GM18520 (cell line): ENCODE measurements around the gene ANKRD39.
"Not testable (repeated sequence)": the region's sequence is repeated elsewhere in the genome, so short reads cannot be mapped to it uniquely, and the experiment has no call there.

Experiments used
- ATAC-seq: cut with Tn5 transposase; IDR thresholded peaks from one replicate; pipeline ENCODE4 v1.9.1; 2021; ENCODE audit not compliant: unreplicated experiment

Gene ANKRD39

DNA sequence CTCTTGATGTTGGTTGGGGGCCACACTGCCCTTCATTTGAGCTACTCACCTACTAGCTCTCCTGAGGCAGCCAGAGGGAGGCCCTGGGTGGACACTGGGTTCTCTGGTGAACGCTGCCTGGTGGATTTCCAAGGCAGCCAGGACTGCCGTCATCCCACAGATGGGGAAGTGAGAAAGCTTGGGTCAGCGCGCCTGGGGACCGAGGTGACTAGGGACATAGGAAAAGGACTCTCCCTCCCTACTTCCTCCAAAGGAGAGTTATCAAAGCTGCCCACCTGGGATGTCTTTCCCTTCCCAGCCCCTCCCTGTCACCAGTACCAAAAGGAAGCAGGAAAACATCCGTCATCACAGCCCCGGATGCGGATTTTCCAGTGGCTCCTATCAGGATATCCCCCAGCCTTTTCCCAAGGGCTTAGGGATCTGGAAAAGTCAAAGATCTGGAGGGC, 15.9 kb upstream of the ANKRD39 start:
- ATAC-seq = no peak

DNA sequence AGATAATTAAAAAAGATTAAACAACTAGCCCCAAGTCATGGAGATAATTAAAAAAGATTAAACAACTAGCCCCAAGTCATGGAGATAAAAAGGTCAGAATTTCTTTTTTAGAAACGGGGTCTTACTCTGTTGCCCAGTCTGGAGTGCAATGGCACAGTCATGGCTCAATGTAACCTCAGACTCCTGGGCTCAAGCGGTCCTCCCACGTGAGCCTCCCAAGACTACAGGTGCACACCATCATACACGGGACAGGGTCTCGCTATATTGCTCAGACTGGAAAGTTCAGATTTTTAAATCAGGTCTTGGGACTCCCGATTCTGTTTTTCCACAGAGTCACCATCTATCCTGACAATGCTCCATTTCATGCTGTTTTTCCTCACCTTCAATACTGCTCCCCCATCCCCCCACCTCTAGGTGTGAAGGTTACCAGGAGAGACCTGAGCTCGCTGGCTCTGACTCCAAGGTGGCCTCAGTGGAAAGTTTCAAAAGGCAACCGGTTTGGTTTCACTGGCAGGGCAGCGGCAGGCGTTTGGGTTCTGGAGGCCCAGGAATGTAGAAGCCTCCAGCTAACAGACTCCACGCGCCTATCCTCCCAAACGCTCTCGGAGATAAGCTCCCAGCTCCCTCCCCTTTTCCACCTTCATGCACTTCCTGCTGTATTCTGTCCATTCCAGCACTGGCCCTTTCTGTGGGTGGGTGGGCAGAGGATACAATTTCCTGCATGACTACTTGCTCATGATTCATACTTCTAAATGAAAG, 15.0 kb upstream of the ANKRD39 start:
- ATAC-seq = no peak

DNA sequence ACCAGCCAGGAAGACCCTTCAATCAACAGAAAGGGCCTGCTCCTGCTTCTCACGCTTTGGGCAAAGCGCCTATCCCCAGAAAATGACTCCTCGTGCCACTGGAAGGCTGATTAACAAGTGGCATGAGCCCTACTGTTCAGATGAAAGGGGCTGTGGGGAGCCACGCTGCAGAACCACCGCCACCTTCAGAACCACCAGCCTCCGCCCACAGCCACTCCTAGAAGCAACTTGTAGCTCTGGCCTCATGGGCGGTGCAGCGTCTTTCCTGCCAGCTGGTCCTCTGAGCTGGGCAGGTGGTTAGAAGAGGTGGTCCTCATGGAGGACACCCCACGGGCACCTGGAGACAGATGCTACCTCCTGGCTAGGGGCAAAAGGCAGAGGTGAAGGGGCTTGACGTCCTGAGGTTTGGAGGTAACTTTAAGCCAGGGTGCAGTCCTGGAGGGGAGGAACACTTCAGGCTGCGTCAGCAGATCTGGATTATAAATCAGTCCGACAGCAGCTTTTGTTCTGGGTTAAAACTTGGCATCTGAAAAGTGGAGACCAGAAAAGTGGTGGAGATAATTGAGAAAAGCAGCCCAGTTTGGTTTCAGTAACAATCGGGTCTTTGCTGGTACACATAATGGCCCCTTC, 12.9 kb upstream of the ANKRD39 start:
- no peak for ATAC-seq

DNA sequence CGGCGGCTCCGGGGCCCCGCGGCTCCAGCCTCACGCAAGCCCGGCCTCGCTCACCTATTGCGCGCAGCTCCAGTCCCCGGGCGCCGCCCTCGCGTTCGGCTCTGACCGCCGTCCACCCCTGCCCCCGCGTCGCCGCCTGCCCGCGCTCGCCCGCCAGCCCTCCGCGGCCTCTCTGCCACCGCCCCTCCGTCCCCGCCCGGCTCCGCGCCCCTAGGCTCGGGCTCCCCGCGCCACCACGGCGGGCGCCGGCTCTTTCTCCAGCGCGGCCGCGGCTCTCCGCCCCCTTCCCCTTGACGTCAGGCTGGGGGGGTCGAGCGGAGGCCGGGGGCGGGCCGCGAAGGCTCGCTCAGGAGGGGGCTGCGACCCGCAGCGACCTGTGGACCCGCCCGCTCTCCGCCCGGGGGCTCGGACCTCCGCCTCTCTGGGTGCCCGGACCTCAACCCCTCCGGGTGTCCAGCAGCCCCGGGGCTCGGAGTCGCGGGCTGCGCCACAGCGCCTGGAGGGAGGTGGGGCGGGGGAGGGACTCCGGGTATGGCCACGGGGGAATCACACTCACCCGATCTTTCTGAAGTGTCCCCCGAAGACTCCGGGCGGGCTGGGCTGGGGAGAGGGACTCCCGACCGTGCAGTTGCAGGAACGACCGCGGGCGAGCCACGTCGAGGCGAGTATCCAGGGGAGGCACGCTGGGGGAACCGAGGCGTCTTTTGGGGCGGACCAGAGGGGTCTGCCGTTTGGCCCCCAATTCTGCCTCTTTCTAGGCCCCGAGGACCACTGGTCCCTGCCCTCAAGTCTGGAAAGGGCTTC, 12.2 kb upstream of the ANKRD39 start, which contains the start of gene SEMA4C:
SEMA4C (minus strand) TSS at position 259 of the 804 bp plus-strand sequence. CDS start 2,194 bp downstream, outside the sequence.
- no peak for ATAC-seq

DNA sequence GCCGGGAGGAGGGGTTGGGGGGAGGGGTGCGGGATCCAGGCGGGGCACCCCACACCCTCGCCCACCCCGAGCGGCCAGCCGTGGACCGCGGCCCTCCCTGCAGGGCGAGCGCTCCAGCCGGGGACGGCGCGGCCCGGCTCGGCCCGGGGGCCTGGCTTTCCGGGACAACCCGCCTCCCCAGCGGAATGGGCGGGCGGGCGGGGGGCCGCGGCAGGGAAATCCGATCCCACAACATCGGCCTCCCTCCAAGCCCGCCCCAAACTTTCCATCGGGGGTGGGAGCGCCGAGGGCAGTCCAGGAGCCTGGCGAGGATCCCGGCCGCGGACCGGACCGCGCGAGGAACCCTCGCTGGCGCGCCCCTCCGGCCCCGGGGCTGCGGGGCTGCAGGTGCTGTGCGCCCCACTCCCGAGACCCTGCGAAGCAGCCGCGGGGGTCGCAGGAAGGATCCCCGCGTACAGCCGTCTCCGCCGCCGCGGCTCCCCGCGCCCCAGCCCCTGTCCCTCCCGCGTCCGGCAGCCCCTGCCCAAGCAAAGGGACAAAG, 11.5 kb upstream of the ANKRD39 start:
- no peak for ATAC-seq

DNA sequence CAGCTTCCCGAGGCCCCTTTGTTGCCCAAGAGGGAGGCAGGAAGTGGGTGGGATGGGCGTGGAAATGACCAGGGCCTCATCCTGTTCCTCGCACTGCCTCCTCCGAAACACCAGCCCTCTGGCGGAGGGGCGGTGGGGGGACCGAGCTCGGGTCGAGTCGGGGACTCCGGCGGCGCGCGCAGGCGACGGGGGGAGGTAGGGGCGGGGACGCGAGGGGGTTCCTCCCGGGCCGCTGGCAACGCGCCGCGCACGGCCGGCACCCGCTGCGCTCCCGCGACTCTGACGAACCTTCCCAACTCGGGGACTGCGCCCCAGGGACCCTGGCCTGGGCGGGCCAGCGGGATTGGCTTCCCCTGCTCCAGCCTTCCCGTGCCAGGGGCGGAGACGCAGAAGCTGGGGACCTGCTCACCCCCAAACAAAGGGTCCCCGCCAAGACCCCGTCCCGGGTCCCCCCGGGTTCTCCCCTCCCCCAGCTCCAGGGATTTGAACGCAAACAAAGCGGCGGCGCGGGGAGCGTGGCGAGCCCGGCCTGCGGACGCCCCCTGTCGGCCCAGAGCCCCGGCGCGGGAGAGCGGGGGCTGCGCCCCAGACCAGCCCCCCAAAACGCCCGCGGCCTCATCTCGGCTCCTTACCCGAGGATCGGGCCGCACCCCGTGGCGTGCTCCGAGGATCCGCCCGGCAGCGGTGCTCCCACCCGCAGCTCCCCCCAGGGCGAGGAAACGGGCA, 10.9 kb upstream of the ANKRD39 start:
- ATAC-seq = no peak

DNA sequence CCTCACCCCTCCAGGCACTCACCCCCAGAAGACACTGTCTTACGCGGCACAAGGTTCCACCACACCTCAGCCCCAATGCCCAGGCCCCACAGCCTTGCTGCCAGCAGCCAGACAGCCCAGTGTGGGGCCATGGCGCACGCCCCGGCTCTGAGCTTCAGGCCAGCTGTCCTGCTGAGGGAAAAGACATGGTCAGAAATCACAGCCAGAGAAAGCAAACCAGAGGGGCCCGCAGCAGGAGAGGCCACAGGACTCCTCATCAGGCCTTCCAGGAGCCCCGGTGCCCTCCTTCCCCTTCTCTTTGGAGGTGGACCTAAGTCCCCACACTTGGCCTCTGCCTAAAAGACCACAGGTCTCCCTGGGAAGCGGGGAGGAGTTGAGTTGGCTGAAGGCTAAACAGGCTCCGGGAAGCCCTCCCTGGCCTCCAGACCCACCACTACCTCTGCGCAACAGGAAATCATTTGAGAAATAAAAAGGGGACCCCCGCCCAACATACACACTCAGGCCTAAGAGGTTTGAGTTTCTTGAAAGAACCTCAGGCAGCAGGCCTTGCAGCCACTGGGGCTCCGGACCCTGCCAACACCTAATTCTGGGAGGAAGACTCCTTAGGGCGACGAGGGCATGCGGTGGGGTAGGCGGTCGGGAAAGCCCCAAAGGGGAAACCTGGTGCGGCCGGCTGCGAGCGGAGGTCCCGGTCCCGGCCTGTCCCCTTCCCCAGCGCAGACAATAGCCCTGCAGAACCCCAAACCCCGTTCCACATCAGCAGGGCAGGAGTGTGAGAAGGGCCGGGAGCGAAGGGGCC, 10.1 kb upstream of the ANKRD39 start:
- no peak for ATAC-seq

DNA sequence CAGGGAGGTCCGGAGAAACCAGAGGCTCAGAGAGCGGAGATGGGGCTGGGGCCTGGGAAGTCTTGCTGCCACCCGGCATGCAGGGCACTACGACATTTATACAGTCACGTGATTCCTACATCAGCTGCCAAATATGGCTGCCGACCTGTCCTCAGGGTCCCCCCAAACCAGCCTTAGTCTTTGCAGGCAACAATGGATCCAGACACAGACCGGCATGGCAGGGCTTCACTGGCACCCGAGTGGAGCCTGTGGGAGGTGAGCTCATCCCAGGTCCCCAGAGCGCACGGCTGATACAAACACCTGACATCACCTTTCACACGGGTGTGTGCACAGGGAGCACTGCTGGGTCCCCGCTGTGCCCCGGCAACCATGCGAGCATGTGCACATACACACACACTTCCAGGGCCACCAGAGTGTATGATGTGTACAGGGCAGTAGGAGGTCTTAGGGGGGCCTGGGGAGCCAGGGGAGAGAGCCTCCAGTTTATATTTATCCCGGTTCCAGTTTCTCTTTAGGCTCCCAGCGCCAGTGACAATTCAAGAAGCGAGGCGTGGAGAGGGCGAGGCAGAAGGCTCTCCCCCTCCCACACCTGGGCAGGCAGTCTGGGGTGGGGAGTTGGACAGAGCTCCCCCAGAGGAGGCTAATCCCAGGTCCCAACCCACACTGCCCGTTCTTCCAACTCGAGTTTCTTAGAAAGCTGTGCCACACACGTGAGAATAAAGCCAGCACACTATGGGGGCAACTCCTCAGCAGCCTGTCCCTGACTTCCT, 9.4 kb upstream of the ANKRD39 start:
- ATAC-seq = no peak

DNA sequence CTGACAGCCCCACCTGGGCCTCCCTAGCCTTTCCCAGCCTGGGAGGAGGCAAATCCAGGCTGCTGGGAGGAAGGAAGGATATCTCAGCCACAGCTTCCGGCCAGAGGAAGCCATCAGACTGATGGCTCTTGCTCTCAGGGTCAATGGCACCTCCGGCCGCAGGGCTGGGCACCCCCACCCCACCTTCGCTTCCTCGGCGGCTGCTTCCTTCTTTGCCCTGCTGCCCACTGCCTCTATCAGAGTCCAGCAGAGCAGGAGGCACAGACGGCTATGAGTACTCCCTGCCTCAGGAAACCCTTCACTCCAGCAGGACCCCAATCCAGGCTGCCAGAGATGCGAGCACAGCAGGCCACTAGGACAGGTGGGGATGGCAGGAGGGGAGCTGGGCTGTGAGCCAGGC, 8.8 kb upstream of the ANKRD39 start:
- no peak for ATAC-seq

DNA sequence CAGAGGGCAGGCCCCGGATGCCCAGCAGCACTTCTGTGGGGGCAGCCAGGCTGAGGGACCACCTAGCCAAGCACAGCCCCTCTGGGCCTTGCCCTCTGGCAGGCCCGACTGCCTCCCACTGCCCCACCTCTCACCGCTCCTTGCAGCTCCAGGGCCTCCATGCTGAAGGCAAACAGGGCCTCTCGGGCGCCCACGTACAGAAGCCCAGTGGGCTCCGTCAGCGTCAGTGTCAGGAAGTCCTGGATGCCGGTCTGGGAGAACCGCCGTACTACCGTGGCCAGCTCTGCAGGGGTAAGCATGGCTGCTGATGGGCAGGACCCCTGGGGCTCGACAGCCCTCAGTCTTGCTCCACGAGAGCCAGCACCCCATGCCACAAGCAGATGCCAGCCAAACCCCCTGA, 8.3 kb upstream of the ANKRD39 start:
- ATAC-seq = no peak

DNA sequence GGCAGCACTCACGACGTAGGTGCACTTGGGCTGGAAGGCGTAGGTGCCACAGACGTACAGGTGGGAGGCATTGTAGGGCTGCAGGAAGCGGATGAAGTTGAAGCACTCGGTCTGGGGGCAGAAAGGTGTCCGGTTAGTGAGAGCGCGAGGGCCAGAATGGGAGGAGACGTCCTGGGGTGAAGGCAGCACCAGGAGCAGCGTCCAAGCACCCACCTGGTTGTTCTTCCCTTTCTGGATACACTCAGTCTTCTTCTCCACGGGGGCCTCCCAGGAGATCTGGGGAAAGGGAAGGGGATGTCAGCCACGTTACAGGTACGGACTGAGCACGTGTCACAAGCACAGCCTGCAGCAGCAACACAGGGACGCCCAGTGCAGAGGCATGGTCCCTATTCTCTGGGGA, 7.8 kb upstream of the ANKRD39 start:
- ATAC-seq = no peak

DNA sequence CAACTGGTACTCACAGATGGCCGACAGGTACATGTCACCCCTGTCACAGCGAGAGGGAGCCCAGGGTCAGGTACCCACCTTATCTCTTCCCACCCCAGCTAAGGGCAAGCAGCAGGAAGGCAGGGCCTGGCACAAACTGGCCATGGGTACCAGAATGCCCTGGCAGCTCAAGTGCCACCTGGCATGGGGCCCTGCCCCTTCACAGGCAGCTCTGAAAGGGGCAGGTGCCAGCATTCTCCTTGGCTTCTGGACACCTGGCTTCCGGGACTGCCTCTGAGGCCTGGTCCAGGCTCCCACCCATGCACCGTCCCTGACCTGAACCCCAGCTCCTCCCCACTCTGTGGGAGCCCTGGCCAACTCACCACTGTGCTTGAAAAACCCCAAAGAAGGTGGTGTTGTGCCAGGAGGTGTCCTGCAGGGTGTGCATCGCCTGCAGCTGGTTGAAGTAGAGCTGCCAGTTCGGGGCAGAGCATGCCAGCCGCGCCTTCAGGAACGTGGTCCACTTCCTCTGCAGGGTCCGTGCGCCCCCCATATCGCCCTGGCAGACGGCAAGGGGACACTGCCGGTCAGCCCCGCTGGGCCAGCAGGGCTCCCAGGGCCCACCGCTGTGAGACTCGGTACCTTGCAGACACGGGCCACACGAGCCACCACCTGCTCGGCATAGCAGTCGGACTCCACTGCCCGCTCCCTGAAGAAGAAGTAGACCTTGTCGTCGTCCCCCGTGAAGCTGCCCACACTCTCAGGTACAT, 6.7 kb upstream of the ANKRD39 start:
- ATAC-seq = no peak

DNA sequence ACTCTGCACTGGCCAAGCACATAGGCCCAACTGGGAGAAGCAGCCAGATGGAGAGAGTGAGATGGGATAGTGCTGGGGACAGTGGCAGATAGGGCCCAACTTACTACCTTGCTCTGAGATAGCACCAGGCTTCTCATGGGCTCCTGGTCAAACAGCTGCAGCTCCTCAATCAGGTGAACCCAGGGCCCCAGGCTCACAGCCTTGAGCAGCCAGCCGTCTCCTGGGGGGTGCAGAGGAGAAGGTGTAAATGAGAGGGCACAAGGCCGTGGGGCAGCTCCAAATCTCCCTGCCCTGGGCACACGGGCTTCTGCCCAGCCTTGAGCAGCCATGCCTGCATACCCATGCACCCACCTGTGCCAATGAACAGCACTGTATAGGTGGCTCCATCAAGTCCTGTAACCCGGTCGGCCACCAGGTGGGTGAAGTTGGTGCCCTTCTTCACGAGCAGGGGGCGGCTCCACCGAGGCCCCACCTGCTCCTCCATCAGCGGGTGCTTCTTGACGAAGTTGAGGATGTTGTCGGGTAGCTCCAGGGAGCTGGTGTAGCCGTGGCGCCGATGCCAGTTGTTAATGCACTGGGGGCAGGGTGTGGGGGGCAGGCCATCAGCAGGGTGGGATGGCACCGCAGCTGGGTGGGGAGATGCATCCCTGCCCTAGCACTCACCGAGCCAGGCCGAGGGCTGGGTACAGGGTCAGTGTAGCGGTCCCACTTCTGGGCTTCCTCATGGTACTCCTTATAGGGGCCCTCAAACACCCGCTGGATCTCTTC, 5.9 kb upstream of the ANKRD39 start:
- no peak for ATAC-seq

DNA sequence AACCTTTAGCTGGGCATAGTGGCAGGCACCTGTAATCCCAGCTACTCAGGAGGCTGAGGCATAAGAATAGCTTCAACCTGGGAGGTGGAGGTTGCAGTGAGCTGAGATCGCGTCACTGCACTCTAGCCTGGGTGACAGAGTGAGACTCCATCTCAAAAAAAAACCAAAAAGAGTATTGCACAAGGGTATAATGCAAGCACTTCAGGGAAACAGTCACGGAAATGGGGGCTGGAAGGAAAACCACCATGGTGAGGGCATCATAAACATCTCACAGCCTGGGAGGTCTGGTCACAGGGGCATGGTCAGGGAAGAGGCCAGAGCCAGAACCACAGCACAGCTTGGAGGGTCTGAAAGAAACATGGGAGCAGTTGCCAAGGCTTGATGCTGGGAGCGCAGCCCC, 5.2 kb upstream of the ANKRD39 start:
- ATAC-seq = not testable (repeated sequence)

DNA sequence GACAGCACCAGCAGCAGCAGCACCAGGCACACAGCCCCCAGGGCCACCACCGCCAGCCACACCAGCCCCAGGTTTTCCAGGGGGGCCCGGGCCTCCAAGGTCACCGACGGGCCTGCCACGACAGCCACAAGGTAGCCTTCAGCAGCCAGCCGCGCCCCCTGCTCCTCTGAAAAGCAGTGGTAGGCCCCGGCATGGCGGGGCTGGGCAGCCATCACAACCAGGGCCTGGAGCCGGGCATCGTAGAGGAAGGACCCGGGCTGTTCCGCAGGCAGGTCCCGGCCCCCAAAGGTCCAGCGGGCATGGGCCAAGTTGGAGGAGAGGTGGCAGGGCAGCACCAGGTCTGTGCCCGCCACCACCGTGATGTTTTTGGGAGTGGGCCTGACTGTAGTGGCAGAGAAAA, 3.3 kb upstream of the ANKRD39 start:
- ATAC-seq = no peak

DNA sequence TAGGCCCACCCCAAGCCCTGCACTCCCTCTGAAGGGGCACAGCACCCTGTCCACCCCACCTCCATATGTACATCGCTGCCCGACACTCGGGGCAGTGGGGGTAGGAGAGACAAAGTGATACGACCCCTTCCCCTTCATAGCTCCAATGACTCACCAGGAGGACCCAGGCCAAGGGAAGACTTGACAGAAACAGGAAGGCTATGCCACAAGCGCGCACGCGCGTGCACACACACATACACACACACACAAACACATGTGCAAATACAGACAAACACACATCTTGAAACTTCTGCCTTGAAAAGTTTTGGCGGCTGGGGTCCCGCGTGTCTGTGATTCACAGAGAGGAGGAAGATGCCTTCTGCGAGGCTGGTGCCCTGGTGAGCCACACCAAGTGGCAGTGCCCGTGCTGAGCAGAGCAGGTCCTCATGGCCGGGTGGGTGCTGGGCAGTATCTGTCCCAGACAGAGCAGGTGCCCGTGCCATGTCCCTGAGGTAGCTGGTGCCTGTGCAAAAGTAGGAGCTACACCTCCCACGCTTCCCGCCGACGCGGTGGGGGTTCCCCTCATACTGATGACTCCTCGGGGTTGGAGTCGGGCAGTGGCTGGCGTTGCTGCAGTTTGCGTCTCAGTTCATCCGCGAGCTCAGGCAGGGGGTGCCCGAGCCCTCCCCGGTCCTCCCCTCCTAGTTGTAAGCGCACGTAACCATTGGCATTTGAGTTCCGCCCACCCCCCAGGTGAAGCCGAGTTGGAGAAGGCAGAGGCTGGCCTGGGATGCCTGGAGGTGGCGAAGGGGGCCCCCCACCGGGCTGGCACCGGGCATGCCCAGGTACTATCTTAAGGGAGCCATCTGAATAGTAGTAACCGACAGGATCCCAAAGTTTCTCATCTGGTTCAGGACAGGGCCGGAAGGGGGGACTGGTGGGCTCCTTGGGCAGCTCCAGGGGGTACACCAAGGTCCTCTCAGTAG, 2.5 kb upstream of the ANKRD39 start:
- ATAC-seq = no peak

DNA sequence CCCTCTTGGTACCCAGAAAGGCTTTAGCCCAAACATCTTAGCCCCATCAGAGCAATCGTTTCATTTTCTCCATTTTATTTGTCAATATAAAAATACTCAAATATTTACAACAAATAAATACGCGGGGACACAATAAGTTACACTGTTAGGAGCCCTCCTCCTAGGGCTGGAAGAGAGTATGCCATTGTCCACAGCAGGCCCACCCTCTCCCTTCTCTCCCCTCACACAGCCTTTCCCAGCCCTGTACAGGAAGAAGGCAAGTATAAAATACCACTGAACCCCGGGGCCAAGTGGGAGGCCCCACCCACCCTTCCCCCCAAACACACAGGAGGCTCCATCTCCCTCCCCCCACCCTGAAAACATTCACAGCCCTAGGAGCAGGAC, 1.9 kb upstream of the ANKRD39 start:
- no peak for ATAC-seq
